AG04449 (cell line): ENCODE results near the gene CCDC74B.
"Not testable (repeated sequence)": the region's sequence is repeated elsewhere in the genome, so short reads cannot be mapped to it uniquely, and the experiment has no call there.

ENCODE experiments used
- CTCF ChIA-PET: fragments of 350-600 bp; formaldehyde crosslinking; extraction: SDS; loops from one replicate; lab custom pipeline; 2021; ENCODE audit warnings: antibody characterized with exemption; lab: Yijun Ruan, JAX
- POLR2A ChIA-PET: fragments of 400-600, 350-600 bp; formaldehyde crosslinking; extraction: SDS; loops from one replicate; lab custom pipeline; 2020; ENCODE audit warnings: antibody characterized with exemption, inconsistent platforms; lab: Yijun Ruan, JAX
- DNase-seq: peaks from one replicate; pipeline ENCODE4 v3.0.0-alpha.2; 2010; ENCODE audit warnings: low read depth, low spot score
- H3K4me3 ChIP-seq: 2 replicates; pipeline ENCODE4 v1.5.1; 2011; ENCODE audit warnings: low read depth, mild to moderate bottlenecking, control low read depth, low read length
- TF ChIP-seq, protein P1 (sequence below): IDR thresholded peaks from one replicate; pipeline ENCODE4 v1.5.1; 2011; ENCODE audit warnings: mild to moderate bottlenecking, moderate library complexity, low read length, control low read depth, inconsistent platforms; ENCODE audit not compliant: insufficient read depth; ENCODE audit errors: missing control alignments

CCDC74B gene

DNA sequence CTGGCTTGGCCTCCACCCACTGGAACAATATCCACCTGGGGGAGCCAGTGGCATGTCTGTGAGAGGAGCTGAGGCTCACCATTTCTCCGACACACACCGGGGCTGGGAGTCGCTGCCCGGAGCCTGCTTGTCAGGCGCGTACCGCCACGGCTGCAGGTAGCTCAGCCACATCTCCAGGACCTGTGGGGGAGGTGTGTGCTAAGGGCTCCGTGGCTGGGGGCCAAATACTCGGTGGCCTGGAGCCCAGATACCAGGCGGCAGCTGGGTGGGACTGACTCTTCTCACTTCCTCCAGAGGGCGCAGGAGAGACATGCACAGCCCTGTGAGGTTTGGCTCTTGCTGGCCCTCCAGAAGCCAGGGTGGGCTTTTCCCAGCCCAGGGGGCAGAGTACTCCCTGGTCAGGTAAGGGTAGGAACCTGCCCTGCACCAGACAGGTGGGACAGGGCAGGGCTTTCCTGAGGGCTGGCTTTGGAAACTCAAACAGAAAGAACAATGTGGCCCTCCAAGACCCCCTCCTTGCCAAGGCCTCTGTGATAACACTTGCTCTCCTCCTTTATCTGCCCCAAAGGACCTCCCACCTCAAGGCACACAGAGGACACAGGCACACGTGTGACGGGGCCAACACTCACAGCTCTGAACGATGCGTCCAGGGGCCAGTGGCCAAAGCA is 11.2 kb upstream of the CCDC74B start:
- TF ChIP-seq, protein P1, sequence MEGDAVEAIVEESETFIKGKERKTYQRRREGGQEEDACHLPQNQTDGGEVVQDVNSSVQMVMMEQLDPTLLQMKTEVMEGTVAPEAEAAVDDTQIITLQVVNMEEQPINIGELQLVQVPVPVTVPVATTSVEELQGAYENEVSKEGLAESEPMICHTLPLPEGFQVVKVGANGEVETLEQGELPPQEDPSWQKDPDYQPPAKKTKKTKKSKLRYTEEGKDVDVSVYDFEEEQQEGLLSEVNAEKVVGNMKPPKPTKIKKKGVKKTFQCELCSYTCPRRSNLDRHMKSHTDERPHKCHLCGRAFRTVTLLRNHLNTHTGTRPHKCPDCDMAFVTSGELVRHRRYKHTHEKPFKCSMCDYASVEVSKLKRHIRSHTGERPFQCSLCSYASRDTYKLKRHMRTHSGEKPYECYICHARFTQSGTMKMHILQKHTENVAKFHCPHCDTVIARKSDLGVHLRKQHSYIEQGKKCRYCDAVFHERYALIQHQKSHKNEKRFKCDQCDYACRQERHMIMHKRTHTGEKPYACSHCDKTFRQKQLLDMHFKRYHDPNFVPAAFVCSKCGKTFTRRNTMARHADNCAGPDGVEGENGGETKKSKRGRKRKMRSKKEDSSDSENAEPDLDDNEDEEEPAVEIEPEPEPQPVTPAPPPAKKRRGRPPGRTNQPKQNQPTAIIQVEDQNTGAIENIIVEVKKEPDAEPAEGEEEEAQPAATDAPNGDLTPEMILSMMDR, result peak; percentile 58
- CTCF ChIA-PET, result interaction anchor here (1.6 kb wide), 1 partner anchor 177 kb away, joined by 11 read pairs; no protein-coding TSS in a partner anchor
- POLR2A ChIA-PET, H3K4me3 ChIP-seq: not testable (repeated sequence)
- DNase-seq, result peak; percentile 7

DNA sequence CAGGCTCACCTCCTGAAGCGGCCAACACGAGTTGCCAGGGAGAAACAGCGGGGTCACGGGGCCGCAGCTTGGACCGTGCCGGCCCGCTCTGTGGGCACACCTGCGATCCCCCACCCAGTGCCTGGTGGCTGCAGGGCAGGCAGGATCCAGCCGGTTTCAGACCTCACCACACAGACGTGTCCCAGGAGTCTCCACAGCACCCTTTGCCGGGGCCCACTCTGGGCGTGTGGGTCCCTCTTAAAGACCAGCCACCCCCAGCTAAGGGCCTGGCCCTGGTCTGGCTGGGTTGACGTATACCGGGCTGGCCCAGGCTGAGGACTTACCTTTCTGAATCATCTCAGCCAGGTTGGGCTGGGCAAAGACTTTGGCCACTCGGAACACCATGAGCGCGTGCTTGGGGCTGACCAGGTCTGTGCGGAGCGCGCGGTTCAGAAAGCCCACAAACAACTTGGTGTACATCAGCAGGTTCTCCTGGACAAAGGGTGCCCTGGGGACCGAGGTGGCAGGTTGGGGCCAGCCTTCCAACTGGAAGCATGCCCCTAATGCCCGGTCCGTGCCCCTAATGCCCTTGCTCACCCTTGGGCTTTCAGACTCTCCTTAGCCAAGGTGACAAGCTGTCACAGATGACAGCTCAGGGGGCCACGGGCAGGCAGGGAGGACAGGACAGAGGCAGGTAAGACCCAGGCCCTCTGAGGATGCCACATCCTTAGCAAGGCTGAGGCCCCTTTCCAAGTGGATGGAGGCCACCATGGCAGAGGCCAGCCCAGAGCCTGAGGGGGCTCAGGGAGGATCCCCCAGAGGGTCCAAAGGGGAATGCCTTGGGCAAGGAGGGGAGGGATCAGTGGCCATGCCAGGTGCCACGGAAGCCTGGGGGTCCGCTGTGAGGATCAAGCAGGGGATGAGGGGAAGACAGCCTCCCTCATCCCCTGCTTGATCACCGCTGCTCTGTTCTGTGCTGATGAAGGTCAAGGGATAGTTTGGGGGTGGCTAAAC is 10.2 kb upstream of the CCDC74B start:
- no peak for DNase-seq
- TF ChIP-seq, protein P1, result no peak
- CTCF ChIA-PET, result interaction anchor here (1.6 kb wide), 1 partner anchor 178 kb away, joined by 11 read pairs; no protein-coding TSS in a partner anchor
- no peak overlapping the region for H3K4me3 ChIP-seq
- POLR2A ChIA-PET, result no interaction called here

DNA sequence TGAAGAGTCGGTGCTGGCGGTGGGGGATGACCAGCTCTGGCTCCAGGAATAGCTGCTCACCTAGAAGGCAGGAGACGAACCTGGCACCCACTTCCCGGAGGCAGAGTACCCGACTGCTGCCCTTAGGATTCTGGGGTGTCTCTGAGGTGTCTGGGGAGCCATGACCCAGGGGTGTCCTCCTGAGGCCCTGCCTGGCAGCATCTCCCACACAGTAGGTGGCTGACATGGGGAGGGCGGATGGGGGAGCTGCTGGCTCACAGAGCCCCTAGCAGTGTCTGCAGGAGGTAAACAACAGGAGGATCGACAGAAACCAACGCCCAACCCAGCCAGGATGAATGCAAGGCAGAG is 9.5 kb upstream of the CCDC74B start:
- H3K4me3 ChIP-seq, DNase-seq, CTCF ChIA-PET, POLR2A ChIA-PET: not testable (repeated sequence)

DNA sequence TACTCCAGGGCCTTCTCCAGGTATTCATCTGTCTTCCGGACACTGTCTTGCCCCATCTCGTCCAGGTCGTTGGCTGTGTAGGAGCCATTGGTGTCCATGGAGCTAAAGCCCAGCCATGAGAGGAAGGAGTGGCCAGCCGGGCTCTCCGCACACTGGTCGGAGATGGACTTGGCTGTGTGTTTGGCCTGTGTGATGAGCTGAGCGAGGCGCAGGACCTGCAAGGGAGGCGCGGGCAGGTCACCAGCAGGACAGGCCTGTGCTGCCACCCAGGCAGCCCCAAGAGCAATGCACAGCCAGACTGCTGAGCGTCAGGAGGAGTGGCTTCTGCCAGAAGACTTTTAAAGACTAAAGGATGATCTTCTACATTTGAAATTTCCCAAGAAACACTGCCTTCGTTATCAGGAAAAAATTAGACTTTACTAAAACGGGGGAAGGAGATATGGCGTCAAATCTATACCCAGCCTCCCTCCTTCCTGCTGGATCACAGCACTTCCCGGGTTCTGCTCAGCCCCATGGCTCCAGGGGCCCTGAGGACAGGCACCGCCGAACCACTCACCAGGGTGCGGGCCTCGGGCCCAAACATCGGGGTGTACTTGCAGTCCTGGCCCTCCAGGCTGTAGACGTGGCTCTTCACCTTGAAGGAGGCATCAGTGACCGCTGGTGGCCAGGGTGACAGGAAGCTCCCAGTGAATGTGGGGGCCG is 9.0 kb upstream of the CCDC74B start:
- POLR2A ChIA-PET, CTCF ChIA-PET: not testable (repeated sequence)

DNA sequence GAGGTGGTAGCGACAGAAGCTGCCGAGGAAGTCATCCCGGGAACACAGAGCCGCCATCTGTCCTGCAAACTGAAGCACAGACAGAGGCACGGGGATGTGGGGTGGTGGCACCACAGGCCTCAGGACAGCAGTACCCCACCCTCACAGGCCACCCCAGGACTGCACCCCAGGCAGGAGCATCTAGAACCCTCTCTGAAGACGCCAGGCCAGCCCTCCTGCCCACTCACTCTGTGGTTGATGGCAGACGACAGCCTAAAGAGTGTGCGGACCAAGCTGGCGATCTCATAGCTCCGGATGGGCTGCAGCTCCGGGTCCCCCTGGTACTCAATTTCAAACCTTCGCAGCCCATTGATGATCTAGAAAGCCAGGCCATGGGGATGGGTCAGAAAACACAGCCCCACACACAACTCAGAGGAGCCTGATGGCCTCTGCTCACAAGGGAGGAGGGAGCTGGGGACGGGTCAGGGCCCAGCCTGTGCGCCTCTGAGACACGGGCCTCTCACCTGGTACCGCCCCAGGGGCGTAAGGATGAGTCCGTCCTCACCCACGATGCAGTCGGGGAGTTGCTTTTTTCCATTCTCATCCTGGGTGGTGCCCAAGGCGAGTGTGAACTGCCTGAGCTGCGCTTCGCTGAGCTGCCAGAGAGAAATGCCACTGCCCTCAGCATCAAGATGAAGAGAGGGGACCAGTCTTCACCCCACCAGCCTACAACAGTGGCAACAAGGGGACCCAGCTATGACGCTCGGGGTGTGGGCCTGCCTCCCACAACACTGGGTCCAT is 8.1 kb upstream of the CCDC74B start:
- ChIA-PET POLR2A (no interaction called here), CTCF (no interaction called here)
- H3K4me3 ChIP-seq, result no peak overlapping the region
- TF ChIP-seq, protein P1, result no peak
- no peak for DNase-seq

More for the DNA sequence above, 9.0 kb upstream of the CCDC74B start:
- H3K4me3 ChIP-seq, DNase-seq: not testable (repeated sequence)

DNA sequence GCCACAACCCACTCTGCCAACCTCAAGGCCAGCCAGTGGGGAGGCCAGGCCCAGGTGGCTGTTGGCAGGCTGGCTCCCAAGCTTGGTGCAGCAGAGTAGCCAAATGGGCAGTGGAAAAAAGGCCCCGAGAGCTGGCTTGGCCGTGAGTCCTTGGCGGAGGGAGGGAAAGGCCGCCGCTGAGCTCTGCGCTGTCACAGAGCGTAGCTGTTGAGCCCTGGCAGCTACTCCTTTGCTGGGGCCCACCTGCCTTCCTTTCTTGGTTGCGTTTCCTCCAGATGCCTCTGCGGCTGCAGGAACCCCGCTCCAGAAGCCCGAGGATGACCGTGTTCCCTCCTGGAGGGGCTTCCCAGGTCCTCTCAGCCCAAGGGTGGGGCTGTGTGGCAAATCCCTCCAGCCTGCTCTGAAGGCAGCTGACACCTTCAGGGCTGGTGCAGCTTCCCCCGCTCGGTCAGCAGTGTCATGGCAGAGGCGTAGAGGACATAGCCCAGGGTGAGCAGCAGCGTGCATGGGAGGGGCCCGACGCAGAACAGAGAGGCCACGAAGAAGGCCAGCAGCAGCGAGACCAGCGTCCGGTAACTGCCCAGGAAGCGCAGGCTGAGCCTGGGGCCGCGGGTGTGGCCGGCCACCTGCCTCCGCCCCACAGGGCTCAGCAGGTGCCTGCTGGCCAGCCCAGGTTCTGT is 7.4 kb upstream of the CCDC74B start:
- POLR2A ChIA-PET, DNase-seq, CTCF ChIA-PET: not testable (repeated sequence)

DNA sequence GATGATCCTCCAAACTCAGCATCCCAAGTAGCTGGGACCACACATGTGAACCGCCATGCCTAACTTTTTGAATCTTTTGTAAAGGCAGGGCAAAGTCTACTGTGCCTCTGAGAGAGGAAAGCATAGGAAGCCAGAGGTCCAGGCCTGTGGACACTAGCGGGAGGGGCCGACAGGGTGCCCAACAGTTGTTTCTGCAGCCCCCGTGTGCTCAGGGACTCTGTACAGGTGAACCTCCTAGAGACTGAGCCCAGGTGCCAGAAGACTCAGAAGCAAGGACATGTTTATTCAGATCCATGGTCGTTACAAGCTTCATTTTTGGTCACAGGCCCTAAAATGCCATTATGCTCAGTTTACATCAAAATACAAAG is 6.2 kb upstream of the CCDC74B start:
- CTCF ChIA-PET, POLR2A ChIA-PET, DNase-seq, H3K4me3 ChIP-seq: not testable (repeated sequence)

More for the DNA sequence above, 7.4 kb upstream of the CCDC74B start:
- H3K4me3 ChIP-seq, result not testable (repeated sequence)
